Fibroblast of pulmonary artery (primary cell): ENCODE results near the gene DICER1.
"Not testable (repeated sequence)": the region's sequence is repeated elsewhere in the genome, so short reads cannot be mapped to it uniquely, and the experiment has no call there.

Source experiments
- DNase-seq: peaks from one replicate; pipeline ENCODE4 v3.0.0-alpha.2; 2010; ENCODE audit warnings: low read depth
- H3K4me3 ChIP-seq: replicated peaks from 2 replicates; pipeline ENCODE4 v1.5.1; 2011; ENCODE audit warnings: low read depth, mild to moderate bottlenecking, control low read depth, low read length, moderate library complexity
- TF ChIP-seq, protein P1 (sequence below): IDR thresholded peaks from 2 replicates; pipeline ENCODE4 v1.5.1; 2011; ENCODE audit warnings: mild to moderate bottlenecking, control low read depth, low read length, inconsistent platforms; ENCODE audit errors: missing control alignments

The DICER1 gene

DNA sequence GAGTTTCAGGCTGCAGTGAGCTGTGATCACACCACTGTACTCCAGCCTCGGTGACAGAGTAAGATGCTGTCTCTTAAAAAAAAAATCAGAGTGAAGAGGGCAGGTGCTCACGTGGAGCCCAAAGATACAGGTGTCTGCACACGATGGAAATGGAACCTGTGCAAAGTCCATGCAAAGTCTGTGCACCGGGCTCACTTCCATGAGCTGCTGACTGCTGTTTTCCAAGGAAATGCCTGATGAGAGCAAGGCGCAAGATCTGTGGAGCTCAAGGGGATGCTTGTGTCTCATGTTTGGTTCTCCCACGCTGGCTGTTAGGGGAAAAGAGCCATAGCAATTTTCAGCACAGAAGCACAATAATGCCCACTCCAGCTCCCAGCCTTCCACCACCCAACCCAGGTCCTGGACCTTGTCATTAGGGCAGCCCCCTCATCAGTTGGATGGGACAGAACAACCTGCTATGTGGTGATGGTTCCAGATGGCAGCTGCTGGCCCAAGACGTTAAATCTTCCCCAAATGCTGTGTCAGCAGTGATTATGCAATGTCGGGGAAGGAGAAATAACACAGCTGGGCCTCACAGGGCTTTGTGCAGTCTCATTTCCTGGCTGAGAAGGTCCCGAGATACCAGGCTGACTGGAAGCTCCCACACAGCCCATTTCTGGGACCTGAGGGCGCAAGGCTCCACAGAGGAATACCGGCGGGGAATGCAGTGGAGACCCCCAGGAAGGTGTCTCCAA lies 27.9 kb upstream of the DICER1 start:
- TF ChIP-seq, protein P1, sequence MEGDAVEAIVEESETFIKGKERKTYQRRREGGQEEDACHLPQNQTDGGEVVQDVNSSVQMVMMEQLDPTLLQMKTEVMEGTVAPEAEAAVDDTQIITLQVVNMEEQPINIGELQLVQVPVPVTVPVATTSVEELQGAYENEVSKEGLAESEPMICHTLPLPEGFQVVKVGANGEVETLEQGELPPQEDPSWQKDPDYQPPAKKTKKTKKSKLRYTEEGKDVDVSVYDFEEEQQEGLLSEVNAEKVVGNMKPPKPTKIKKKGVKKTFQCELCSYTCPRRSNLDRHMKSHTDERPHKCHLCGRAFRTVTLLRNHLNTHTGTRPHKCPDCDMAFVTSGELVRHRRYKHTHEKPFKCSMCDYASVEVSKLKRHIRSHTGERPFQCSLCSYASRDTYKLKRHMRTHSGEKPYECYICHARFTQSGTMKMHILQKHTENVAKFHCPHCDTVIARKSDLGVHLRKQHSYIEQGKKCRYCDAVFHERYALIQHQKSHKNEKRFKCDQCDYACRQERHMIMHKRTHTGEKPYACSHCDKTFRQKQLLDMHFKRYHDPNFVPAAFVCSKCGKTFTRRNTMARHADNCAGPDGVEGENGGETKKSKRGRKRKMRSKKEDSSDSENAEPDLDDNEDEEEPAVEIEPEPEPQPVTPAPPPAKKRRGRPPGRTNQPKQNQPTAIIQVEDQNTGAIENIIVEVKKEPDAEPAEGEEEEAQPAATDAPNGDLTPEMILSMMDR: no peak
- H3K4me3 ChIP-seq: peak overlapping the region; percentile 21
- peak; percentile 95 for DNase-seq

DNA sequence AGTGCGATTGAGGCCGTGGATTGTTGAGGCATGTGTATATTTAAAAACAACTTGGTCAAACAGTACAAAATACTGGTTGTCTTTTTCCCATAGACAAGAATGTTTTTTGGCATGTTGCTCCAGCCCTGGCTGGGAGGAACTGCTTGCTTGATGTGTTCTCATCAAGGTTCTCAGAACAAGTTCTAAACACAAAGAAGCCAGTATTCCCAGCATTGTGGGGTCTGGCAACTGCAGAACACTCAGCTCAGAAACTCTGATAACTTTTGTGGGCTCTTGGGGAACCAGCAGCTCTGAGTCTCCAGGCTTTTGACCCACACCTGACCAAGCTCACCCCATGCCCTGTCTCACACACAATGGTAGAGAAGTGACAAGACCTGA lies 27.1 kb upstream of the DICER1 start:
- DNase-seq: peak; percentile 71
- TF ChIP-seq, protein P1: no peak
- H3K4me3 ChIP-seq: no peak overlapping the region

DNA sequence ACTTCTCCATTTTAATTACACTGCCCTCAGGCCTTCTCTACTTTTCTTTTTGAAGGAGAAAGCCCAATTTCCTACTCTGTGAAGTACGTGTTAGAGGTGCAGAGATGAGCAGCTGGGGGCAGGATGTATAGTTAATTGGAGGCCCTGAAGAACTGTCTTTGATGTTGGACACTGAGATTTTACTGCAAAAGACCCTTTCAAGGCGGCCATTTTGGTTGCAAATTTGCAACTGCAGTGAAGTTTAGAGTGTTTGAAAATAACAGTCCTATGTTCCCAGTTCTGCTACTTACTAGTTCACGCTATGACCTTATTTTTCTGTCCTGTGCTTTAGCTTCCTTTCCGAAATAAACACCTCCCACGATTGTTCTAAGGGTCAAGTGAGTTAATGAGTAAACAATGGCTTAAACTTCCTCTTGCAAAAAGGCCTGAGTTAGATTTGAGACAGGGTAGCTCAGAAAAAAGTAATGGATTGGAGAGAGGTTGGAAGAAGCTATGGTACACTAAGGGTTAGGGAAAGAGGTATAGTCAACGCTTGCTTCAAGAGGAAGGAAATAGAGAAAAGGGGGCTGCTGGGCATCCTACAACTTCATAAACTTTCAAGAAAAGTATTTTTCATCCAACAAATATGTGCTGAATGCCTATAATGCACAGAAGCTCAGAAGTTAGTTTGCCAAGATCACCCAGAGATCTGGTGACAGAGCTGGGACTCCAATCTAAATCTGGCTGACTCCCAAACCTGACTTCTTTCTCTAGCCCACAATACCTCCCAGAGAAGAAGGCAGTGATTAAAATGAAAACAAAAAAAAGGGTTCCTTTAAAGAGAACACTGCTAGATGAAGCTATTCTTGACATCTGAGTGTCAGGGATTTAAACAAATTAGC lies 26.4 kb upstream of the DICER1 start:
- DNase-seq: peak; percentile 78
- TF ChIP-seq, protein P1: no peak
- no peak overlapping the region for H3K4me3 ChIP-seq

DNA sequence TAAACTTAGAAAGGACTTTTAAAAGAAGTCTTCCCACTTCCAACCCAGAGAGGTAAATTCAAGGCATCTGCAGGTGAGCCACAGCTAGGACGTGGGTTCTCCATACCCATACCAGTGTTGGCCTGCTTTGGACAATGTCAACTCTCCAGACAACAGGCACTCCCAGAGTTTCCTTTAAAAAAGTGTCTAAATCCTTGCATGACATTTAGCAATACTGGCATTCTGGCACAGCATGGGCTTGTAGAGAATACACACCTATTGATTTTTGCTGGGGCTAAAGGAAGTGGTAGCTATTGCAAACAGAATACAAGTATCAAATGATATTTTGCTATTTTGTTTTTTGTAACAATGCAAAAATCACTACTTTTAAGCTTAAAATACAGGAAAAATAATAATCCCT lies 25.8 kb upstream of the DICER1 start:
- TF ChIP-seq, protein P1: no peak
- DNase-seq: no peak
- H3K4me3 ChIP-seq: no peak overlapping the region

DNA sequence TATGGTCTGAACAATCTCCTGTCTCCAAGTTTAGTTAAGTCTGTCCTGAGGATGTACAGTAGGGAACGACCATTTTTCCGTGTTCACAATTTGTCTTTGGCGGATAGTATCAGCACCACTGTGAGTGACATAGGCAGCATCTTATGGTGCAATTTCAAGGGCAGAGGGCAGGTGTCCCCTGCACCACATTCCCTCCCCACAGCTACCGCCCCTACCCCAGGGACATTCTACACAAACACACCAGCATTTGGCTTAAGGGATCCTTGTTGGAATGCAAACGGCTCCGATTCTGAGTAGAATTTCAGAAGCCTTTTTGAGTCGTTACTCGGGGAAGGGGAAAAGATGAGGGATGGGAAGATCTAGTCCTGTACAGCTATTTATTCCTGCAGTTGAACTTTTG lies 25.1 kb upstream of the DICER1 start:
- H3K4me3 ChIP-seq: no peak overlapping the region
- TF ChIP-seq, protein P1: no peak
- DNase-seq: no peak

DNA sequence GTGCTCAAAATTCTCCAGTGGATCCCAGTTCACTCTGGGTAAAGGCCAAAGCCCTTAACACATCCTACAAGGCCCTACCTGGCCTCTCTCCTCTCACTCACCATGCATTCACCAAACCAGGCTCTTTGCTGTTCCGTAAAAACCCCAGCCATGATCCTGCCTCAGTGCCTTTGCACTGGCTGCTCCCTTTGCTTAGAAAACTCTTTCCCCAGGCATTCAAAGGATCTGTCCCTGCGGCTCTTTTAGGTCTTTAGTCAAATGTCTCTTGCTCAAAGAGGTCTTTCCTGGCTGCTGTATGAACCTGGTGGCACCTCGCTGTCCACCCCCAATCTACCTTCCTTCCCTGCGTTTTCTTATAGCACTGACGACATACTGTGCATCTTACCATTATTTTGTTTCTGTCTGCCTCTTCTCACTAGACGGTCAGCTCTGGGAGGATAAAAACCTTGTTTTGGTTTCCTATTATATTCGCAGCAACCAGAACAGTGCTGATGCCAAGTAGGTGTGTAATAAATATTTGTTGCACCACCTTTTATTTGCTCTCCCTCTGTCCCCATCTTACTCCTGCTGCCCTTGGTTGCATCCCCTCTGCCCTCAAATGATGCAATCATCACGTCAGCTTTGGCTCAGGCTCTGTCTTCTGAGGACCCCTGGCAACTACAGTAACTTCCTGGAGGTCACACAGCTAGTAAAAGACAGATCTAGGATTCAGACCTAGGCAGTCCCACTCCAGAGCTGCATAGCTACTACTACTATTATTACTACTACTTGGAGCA lies 23.8 kb upstream of the DICER1 start:
- peak; percentile 64 for DNase-seq
- no peak overlapping the region for H3K4me3 ChIP-seq
- TF ChIP-seq, protein P1: no peak

DNA sequence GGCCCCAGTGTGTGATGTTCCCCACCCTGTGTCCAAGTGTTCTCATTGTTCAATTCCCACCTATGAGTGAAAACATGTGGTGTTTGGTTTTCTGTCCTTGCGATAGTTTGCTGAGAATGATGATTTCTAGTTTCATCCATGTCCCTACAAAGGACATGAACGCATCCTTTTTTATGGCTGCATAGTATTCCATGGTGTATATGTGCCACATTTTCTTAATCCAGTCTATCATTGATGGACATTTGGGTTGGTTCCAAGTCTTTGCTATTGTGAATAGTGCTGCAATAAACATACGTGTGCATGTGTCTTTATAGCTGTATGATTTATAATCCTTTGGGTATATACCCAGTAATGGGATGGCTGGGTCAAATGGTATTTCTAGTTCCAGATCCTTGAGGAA lies 18.3 kb upstream of the DICER1 start:
- H3K4me3 ChIP-seq, DNase-seq: not testable (repeated sequence)
